Right cardiac atrium (tissue), 5 donors: ENCODE results near the gene FOXP1. TPM values are rescaled to one million over a fixed set of nuclear protein-coding genes. Genes with fewer than 3 reads are reported as not detected.

Source experiments
- ATAC-seq, 2 donors: fragments of 200-7000 bp; cut with Tn5 transposase; one replicate each; pipeline versions ENCODE4 v1.8.0 to v1.9.1; 2020; ENCODE audit warnings: moderate library complexity in 2 of 2, mild to moderate bottlenecking in 1 of 2
- DNase-seq, 3 donors: peaks; one replicate each; pipeline ENCODE4 v3.0.0-alpha.2; 2020
- H3K27ac ChIP-seq: one replicate; pipeline ENCODE4 v1.5.1; 2013; ENCODE audit warnings: mild to moderate bottlenecking, low read length, control low read depth, moderate library complexity
- H3K27me3 ChIP-seq: one replicate; pipeline ENCODE4 v1.6.1; 2013; ENCODE audit not compliant: control insufficient read depth, insufficient read depth
- H3K4me1 ChIP-seq: one replicate; pipeline ENCODE4 v1.6.1; 2013; ENCODE audit warnings: low read length; ENCODE audit not compliant: control insufficient read depth, insufficient read depth
- H3K4me3 ChIP-seq: one replicate; pipeline ENCODE4 v1.5.1; 2013; ENCODE audit warnings: low read length, control low read depth
- H3K9me3 ChIP-seq: one replicate; pipeline ENCODE4 v1.6.1; 2013; ENCODE audit warnings: low read length; ENCODE audit not compliant: control insufficient read depth
- WGBS: extraction: QIAGEN DNeasy Blood & Tissue Kit; methylation state at CpG from one replicate; pipeline ENCODE4 v1.1.7; 2013; 5-methylcytosine and 5-hydroxymethylcytosine counted together
- intact Hi-C, 4 donors: fragments of 100-400 bp; cut with DNase I; formaldehyde crosslinking; loops; one replicate each; pipeline versions ENCODE4 v1.11.0 to v1.14.0; 2022 to 2023
- polyA plus RNA-seq: library from polyadenylated mRNA; stranded (reverse); fragments of 200-250 nt; gene quantifications from one replicate; pipeline ENCODE4 v1.2.3, GENCODE V29; 2013
- total RNA-seq, 4 donors: library from RNA; stranded (reverse); fragmentation: NEBNext Ultra II Directional; extraction: Animal tissue kit (Norgen Biotek cat#: 25700); gene quantifications; one replicate each; pipeline ENCODE4 v1.2.1, GENCODE V29; 2021
- donor health status: healthy with polysubstance abuse.
- donor health status: DM: no; HTN: yes; CAD: no.
- donor health status: DM: no; HTN: no; CAD: no.
- donor health status: DM: no; HTN: yes; CAD: no; lungs with severe emphysema.
- donor health status: DM: yes; HTN: yes; CAD: no.

The FOXP1 gene
- total and polyA plus RNA-seq, 5 donors = 13.6 to 63.4 (median 57.4) TPM

GRCh38 chr3:71102111-71102983 lies 481.2 kb downstream of the FOXP1 start:
- no peaks in the 10 kb centered on the region for H3K9me3 ChIP-seq
- DNase-seq = no peak
- peak in 1 of 2 donors; percentile 40 for ATAC-seq
- peaks cover 13% of the 10 kb centered on the region for H3K4me1 ChIP-seq
- intact Hi-C loops = no loop called here
- peak overlapping the region; percentile 55 for H3K27ac ChIP-seq
- WGBS = 47% methylated on average over 11 of the region's 11 CpGs
- no peak overlapping the region for H3K4me3 ChIP-seq
- H3K27me3 ChIP-seq = no peaks in the 10 kb centered on the region

DNA sequence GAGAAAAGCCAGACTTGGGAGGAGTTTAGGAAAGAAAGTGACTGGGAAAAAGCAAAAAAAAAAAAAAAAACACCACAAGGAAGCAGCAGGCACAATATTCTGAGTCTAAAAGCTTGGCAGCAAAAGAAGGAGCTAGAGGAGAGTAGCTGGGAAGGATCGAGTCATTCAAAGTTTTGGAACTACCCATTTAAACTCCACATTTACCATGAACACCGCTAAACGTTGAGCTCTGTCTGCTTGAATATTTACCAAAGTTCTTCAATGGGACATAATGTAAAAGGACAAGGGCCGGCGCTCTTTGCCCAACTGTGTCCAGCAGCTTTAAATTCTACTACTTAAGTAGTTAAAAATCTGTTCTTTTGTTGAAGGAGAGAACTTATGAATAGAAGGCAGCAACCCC lies 481.9 kb downstream of the FOXP1 start:
- ATAC-seq = peak in 1 of 2 donors; percentile 43
- WGBS = 61% methylated on average over 5 of the region's 5 CpGs
- Histone ChIP-seq H3K9me3 (no peaks in the 10 kb centered on the region), H3K4me3 (no peak overlapping the region), H3K27me3 (no peaks in the 10 kb centered on the region), H3K4me1 (peaks cover 13% of the 10 kb centered on the region), H3K27ac (no peak overlapping the region)
- intact Hi-C loops = no loop called here
- no peak for DNase-seq

DNA sequence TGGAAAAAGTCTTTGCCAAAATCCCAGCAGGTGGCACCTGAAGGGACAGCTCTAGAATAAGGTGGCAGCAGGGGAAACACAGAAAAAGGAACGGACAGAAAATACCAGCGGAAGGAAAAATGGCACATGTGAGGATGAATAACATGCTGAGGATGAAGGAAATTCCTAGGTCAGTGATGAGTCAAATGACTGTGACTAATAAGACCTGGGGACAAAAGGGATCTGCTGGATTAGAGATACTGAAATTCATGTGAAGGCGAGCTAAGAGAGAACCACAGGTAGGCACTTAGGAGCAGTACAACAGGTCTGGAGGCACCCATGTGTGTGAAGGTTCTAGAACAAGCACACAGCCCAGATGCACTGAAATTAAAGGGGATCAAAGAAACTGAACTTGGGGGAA lies 482.5 kb downstream of the FOXP1 start:
- WGBS = 84% methylated on average over 3 of the region's 3 CpGs
- H3K27me3 ChIP-seq = no peaks in the 10 kb centered on the region
- no peak for DNase-seq
- H3K4me3 ChIP-seq = no peak overlapping the region
- H3K4me1 ChIP-seq = peaks cover 13% of the 10 kb centered on the region
- H3K27ac ChIP-seq = no peak overlapping the region
- ATAC-seq = no peak
- intact Hi-C loops = no loop called here
- no peaks in the 10 kb centered on the region for H3K9me3 ChIP-seq

DNA sequence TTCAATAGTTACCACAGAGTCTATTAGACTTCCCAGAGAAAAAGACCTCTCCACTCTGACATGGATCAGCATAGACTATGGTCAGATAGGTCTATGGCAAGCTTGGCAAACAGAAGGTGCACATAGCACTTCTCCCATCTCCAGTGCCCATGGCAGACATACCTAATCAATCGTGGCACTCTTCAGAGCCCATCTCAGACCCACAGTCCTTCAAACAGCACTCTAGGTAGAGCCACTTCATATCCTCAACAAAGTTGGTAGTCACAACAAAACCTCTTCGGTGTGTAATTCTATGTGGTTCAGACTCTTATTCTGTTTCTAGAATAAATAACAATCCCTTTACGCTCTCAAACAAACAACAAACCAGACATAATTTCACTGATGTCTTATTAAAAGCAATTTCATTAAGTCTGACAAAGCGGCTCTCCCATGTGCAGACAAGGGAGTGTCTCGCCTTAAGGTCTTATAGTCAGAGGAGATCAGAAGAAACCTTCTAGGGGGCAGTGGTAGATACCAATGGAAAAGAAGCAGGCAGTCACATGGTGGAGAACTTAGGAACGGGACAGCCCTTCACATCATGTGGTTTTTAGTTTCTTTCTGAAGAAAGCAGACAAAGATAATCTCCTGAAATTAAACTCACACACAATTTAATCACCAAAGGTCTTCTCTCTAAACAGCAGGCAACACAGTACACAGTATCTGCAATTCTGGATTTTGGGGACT lies 483.4 kb downstream of the FOXP1 start:
- intact Hi-C loops = no loop called here
- WGBS = 64% methylated on average over 6 of the region's 6 CpGs
- ATAC-seq (no peak), DNase-seq (no peak)
- peaks cover 12% of the 10 kb centered on the region for H3K4me1 ChIP-seq
- H3K4me3 ChIP-seq = no peak overlapping the region
- no peaks in the 10 kb centered on the region for H3K9me3 ChIP-seq
- H3K27ac ChIP-seq = no peak overlapping the region
- no peaks in the 10 kb centered on the region for H3K27me3 ChIP-seq

GRCh38 chr3:71097557-71097956 lies 486.0 kb downstream of the FOXP1 start:
- Histone ChIP-seq H3K4me3 (no peak overlapping the region), H3K4me1 (peaks cover 4% of the 10 kb centered on the region), H3K27ac (no peak overlapping the region), H3K27me3 (no peaks in the 10 kb centered on the region), H3K9me3 (no peaks in the 10 kb centered on the region)
- WGBS = 73% methylated on average over 5 of the region's 5 CpGs
- ATAC-seq (no peak), DNase-seq (no peak)
- intact Hi-C loops = no loop called here

- no peaks in the 10 kb centered on the region for H3K4me1 ChIP-seq
- H3K27ac ChIP-seq = no peak overlapping the region
- WGBS = 97% methylated on average over 1 of the region's 1 CpG
- ATAC-seq = no peak
- H3K27me3 ChIP-seq = no peaks in the 10 kb centered on the region
- H3K9me3 ChIP-seq = no peaks in the 10 kb centered on the region
- intact Hi-C loops = no loop called here
- H3K4me3 ChIP-seq = no peak overlapping the region
- no peak for DNase-seq
These were observed 487.8 kb downstream of the FOXP1 start for GRCh38 chr3:71095511-71096291.

GRCh38 chr3:71094658-71095209 lies 488.8 kb downstream of the FOXP1 start:
- Histone ChIP-seq H3K27me3 (no peaks in the 10 kb centered on the region), H3K9me3 (no peaks in the 10 kb centered on the region), H3K4me1 (no peaks in the 10 kb centered on the region), H3K27ac (no peak overlapping the region), H3K4me3 (no peak overlapping the region)
- WGBS = 98% methylated on average over 5 of the region's 5 CpGs
- intact Hi-C loops = no loop called here
- ATAC-seq (no peak), DNase-seq (no peak)

DNA sequence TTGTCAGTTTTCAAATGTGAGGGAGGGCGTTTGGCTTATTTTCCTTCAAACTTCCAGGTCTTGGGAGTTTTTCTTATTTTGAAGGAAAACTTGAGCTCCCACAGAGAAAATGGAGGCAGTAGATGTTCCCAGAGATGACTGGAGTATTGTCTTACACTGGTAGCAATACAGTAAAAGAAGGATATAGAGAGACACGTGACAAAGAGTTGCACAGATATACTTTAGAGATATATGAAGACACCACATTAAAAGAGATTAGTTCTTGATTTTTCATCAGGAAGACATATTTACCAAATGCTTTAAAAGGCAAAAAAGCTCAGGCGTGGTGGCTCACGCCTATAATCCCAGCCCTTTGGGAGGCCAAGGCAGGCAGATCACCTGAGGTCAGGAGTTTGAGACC lies 490.9 kb downstream of the FOXP1 start:
- no peak overlapping the region for H3K27ac ChIP-seq
- WGBS = 92% methylated on average over 4 of the region's 4 CpGs
- no peak for DNase-seq
- no peak overlapping the region for H3K4me3 ChIP-seq
- no peak for ATAC-seq
- H3K9me3 ChIP-seq = no peaks in the 10 kb centered on the region
- no peaks in the 10 kb centered on the region for H3K27me3 ChIP-seq
- intact Hi-C loops = no loop called here
- H3K4me1 ChIP-seq = peaks cover 5% of the 10 kb centered on the region

GRCh38 chr3:71090207-71090606 lies 493.3 kb downstream of the FOXP1 start:
- DNase-seq (no peak), ATAC-seq (no peak)
- H3K9me3 ChIP-seq = no peaks in the 10 kb centered on the region
- intact Hi-C loops = no loop called here
- no peak overlapping the region for H3K4me3 ChIP-seq
- no peaks in the 10 kb centered on the region for H3K27me3 ChIP-seq
- H3K27ac ChIP-seq = no peak overlapping the region
- H3K4me1 ChIP-seq = peaks cover 10% of the 10 kb centered on the region
- WGBS = 81% methylated on average over 3 of the region's 3 CpGs

GRCh38 chr3:71089271-71089847 lies 494.2 kb downstream of the FOXP1 start:
- H3K4me1 ChIP-seq = peaks cover 10% of the 10 kb centered on the region
- H3K27me3 ChIP-seq = no peaks in the 10 kb centered on the region
- ATAC-seq (peak in 1 of 2 donors; percentile 29), DNase-seq (no peak)
- intact Hi-C loops = no loop called here
- H3K9me3 ChIP-seq = no peaks in the 10 kb centered on the region
- 96% methylated on average over 3 of the region's 3 CpGs for WGBS
- H3K27ac ChIP-seq = no peak overlapping the region
- H3K4me3 ChIP-seq = no peak overlapping the region
